AG04449 (cell line): ENCODE data around the gene PRLR.

Experiments
- CTCF ChIA-PET: fragments of 350-600 bp; formaldehyde crosslinking; extraction: SDS; loops from one replicate; lab custom pipeline; 2021; ENCODE audit warnings: antibody characterized with exemption; lab: Yijun Ruan, JAX
- POLR2A ChIA-PET: fragments of 400-600, 350-600 bp; formaldehyde crosslinking; extraction: SDS; loops from one replicate; lab custom pipeline; 2020; ENCODE audit warnings: antibody characterized with exemption, inconsistent platforms; lab: Yijun Ruan, JAX
- DNase-seq: peaks from one replicate; pipeline ENCODE4 v3.0.0-alpha.2; 2010; ENCODE audit warnings: low read depth, low spot score
- H3K4me3 ChIP-seq: 2 replicates; pipeline ENCODE4 v1.5.1; 2011; ENCODE audit warnings: low read depth, mild to moderate bottlenecking, control low read depth, low read length
- TF ChIP-seq, protein P1 (sequence below): IDR thresholded peaks from one replicate; pipeline ENCODE4 v1.5.1; 2011; ENCODE audit warnings: mild to moderate bottlenecking, moderate library complexity, low read length, control low read depth, inconsistent platforms; ENCODE audit not compliant: insufficient read depth; ENCODE audit errors: missing control alignments

PRLR gene

GRCh38 chr5:35236770-35237169 lies 6.5 kb upstream of the PRLR start:
- TF ChIP-seq, protein P1, sequence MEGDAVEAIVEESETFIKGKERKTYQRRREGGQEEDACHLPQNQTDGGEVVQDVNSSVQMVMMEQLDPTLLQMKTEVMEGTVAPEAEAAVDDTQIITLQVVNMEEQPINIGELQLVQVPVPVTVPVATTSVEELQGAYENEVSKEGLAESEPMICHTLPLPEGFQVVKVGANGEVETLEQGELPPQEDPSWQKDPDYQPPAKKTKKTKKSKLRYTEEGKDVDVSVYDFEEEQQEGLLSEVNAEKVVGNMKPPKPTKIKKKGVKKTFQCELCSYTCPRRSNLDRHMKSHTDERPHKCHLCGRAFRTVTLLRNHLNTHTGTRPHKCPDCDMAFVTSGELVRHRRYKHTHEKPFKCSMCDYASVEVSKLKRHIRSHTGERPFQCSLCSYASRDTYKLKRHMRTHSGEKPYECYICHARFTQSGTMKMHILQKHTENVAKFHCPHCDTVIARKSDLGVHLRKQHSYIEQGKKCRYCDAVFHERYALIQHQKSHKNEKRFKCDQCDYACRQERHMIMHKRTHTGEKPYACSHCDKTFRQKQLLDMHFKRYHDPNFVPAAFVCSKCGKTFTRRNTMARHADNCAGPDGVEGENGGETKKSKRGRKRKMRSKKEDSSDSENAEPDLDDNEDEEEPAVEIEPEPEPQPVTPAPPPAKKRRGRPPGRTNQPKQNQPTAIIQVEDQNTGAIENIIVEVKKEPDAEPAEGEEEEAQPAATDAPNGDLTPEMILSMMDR = no peak
- DNase-seq = no peak
- POLR2A ChIA-PET = no interaction called here
- CTCF ChIA-PET = no interaction called here
- no peak overlapping the region for H3K4me3 ChIP-seq

DNA sequence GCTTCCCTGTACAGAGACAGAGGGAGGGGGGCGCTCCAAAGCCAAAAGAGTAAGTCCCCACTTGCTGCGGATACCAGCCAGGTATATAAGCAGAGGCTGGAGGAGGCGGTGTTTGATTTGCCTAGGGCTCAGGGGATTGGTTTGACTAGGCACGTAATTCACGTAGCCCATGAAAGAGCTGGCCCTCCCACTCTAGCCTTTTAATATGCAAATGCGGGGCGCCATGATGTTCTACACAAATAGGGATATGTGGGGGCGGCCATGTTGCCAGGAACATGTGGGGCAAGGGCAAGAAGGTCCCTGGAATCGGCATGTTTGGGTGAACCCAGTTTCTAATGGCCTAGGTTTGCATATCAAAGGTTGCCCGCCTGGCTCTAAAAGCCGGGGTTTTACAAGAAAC lies 3.3 kb upstream of the PRLR start:
- DNase-seq = no peak
- no peak overlapping the region for H3K4me3 ChIP-seq
- POLR2A ChIA-PET = no interaction called here
- CTCF ChIA-PET = no interaction called here
- TF ChIP-seq, protein P1 = no peak

DNA sequence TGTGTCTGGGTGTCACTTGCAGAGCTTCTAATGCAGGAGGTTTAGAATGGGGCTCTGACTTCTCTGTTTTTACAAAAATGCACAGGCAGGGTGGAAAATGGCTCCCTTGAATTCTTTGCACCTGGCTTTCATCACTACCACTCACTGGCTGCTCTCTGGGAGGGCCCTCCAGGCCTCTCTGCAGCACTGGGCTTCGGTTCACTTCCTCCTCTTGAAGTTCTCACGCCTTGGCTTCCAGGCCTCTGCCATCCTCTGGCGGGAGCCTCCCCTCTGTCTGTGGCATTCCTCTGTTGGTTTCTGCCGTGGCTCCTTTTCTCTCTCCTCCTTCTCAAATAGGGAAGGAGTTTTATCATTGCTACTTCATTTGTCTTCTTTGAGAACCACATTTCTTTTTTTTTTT lies 2.8 kb upstream of the PRLR start:
- TF ChIP-seq, protein P1 = no peak
- ChIA-PET CTCF (no interaction called here), POLR2A (no interaction called here)
- no peak overlapping the region for H3K4me3 ChIP-seq
- no peak for DNase-seq

- ChIA-PET CTCF (no interaction called here), POLR2A (no interaction called here)
- TF ChIP-seq, protein P1 = no peak
- DNase-seq = no peak
- H3K4me3 ChIP-seq = no peak overlapping the region
Observed at GRCh38 chr5:35232124-35232523, 1.8 kb upstream of the PRLR start.

GRCh38 chr5:35229076-35230037 lies 930 bp downstream of the PRLR start:
- TF ChIP-seq, protein P1 = no peak
- POLR2A ChIA-PET = no interaction called here
- DNase-seq = no peak
- CTCF ChIA-PET = interaction anchor here (2.0 kb wide), 1 partner anchor 139 kb away, joined by 7 read pairs; no protein-coding TSS in a partner anchor
- H3K4me3 ChIP-seq = peak overlapping the region; percentile 34

DNA sequence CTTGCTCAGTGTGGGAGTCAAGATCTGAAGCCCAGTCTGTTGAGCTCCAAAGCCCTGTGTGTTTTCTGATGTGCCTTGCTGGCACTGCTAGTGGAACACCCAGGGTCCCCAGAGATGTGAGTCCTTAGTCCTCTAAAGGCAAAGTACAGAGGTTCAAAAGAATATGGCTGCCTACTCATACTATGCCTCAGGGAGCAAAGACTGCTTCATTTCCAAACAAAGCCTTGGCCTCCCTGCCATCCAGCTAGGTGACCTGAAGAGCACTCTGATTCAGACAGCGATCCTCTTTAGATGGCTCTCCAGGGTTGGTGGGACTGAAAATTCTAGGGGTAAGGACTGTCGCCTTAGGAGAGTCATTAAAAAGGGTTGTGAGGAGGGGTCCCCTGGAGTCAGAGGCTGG lies 2.0 kb downstream of the PRLR start:
- TF ChIP-seq, protein P1 = no peak
- DNase-seq = no peak
- POLR2A ChIA-PET = no interaction called here
- CTCF ChIA-PET = no interaction called here
- H3K4me3 ChIP-seq = no peak overlapping the region
